Stimulated activated naive CD8-positive, alpha-beta T cell treated with anti-CD3 and anti-CD28 coated beads, Interleukin-15, amount 100 ng/mL, for 72 hours (primary cell): ENCODE measurements around the gene SEC14L6.
"Not testable (repeated sequence)": the region's sequence is repeated elsewhere in the genome, so short reads cannot be mapped to it uniquely, and the experiment has no call there.

Source experiments
- ATAC-seq: fragments of 150-1000 bp; cut with Tn5 transposase; 2 replicates; pipeline ENCODE4 v1.10.0; 2021; ENCODE audit warnings: mild to moderate bottlenecking, moderate library complexity
- DNase-seq, 2 donors: peaks; one replicate each; pipeline ENCODE4 v3.0.0; 2021 to 2022
- H3K27ac Mint-ChIP-seq, 2 donors: one replicate each; pipeline ENCODE4 v1.8.0; 2022; ENCODE audit warnings: mild to moderate bottlenecking in 2 of 2, mixed read lengths in 2 of 2, moderate library complexity in 2 of 2
- H3K27me3 Mint-ChIP-seq: one replicate; pipeline ENCODE4 v1.8.0; 2022; ENCODE audit warnings: mixed read lengths
- H3K4me1 Mint-ChIP-seq: one replicate; pipeline ENCODE4 v1.8.0; 2022; ENCODE audit warnings: mild to moderate bottlenecking, mixed read lengths
- H3K4me3 Mint-ChIP-seq, 2 donors: one replicate each; pipeline ENCODE4 v1.8.0; 2022; ENCODE audit warnings: mild to moderate bottlenecking in 2 of 2, mixed read lengths in 2 of 2, moderate library complexity in 1 of 2
- H3K9me3 Mint-ChIP-seq, 2 donors: one replicate each; pipeline ENCODE4 v1.8.0; 2022; ENCODE audit warnings: mixed read lengths in 2 of 2

Gene SEC14L6

GRCh38 chr22:30556388-30556787, 9.8 kb upstream of the SEC14L6 start:
- Mint-ChIP-seq H3K27ac (no peak overlapping the region), H3K4me3 (no peak overlapping the region), H3K27me3 (no peaks in the 10 kb centered on the region), H3K4me1 (no peaks in the 10 kb centered on the region), H3K9me3 (no peaks in the 10 kb centered on the region)
- DNase-seq (no peak), ATAC-seq (no peak)

- no peak for ATAC-seq
- H3K27ac Mint-ChIP-seq, result no peak overlapping the region
- H3K27me3 Mint-ChIP-seq, result no peaks in the 10 kb centered on the region
- no peak overlapping the region for H3K4me3 Mint-ChIP-seq
- DNase-seq, result no peak
- H3K4me1 Mint-ChIP-seq, result no peaks in the 10 kb centered on the region
- H3K9me3 Mint-ChIP-seq, result no peaks in the 10 kb centered on the region
These were observed 9.0 kb upstream of the SEC14L6 start for GRCh38 chr22:30555282-30556210.

- DNase-seq (no peak), ATAC-seq (no peak)
- Mint-ChIP-seq H3K4me3 (no peak overlapping the region), H3K27ac (no peak overlapping the region), H3K4me1 (no peaks in the 10 kb centered on the region), H3K27me3 (peaks cover under 1% of the 10 kb centered on the region), H3K9me3 (no peaks in the 10 kb centered on the region)
These were observed 7.4 kb upstream of the SEC14L6 start for GRCh38 chr22:30553971-30554370.

GRCh38 chr22:30552719-30553118, 6.2 kb upstream of the SEC14L6 start:
- Mint-ChIP-seq H3K27me3 (peaks cover 7% of the 10 kb centered on the region), H3K4me1 (no peaks in the 10 kb centered on the region), H3K9me3 (no peaks in the 10 kb centered on the region), H3K4me3 (no peak overlapping the region), H3K27ac (peak overlapping the region in 1 of 2 donors; percentile 13)
- no peak for ATAC-seq
- no peak for DNase-seq

- H3K4me3 Mint-ChIP-seq, DNase-seq, H3K27ac Mint-ChIP-seq, H3K9me3 Mint-ChIP-seq, H3K4me1 Mint-ChIP-seq, ATAC-seq: not testable (repeated sequence)
- H3K27me3 Mint-ChIP-seq, result peaks cover 12% of the 10 kb centered on the region
These were observed 5.3 kb upstream of the SEC14L6 start for GRCh38 chr22:30551813-30552212.

GRCh38 chr22:30547188-30547587, 647 bp upstream of the SEC14L6 start:
- Mint-ChIP-seq H3K4me1 (peaks cover 5% of the 10 kb centered on the region), H3K9me3 (no peaks in the 10 kb centered on the region), H3K4me3 (no peak overlapping the region), H3K27ac (no peak overlapping the region), H3K27me3 (peaks cover 47% of the 10 kb centered on the region)
- no peak for ATAC-seq
- DNase-seq, result no peak

GRCh38 chr22:30542811-30543188, 3.7 kb downstream of the SEC14L6 start:
- H3K27me3 Mint-ChIP-seq, result peaks cover 61% of the 10 kb centered on the region
- peak overlapping the region; percentile 37 to 49 for H3K4me3 Mint-ChIP-seq
- DNase-seq (no peak), ATAC-seq (no peak)
- H3K9me3 Mint-ChIP-seq, result no peaks in the 10 kb centered on the region
- H3K4me1 Mint-ChIP-seq, result peaks cover 5% of the 10 kb centered on the region
- H3K27ac Mint-ChIP-seq, result no peak overlapping the region

- ATAC-seq, result no peak
- H3K4me3 Mint-ChIP-seq, result peak overlapping the region in 1 of 2 donors; percentile 49
These were observed 4.4 kb downstream of the SEC14L6 start for GRCh38 chr22:30541961-30542810.

GRCh38 chr22:30541511-30541910, 5.0 kb downstream of the SEC14L6 start:
- not testable (repeated sequence) for H3K9me3 Mint-ChIP-seq, H3K27ac Mint-ChIP-seq, H3K4me1 Mint-ChIP-seq, DNase-seq, H3K4me3 Mint-ChIP-seq, ATAC-seq
- peaks cover 53% of the 10 kb centered on the region for H3K27me3 Mint-ChIP-seq

More at GRCh38 chr22:30541961-30542810, 4.4 kb downstream of the SEC14L6 start:
- H3K27me3 Mint-ChIP-seq, result peaks cover 60% of the 10 kb centered on the region
- H3K27ac Mint-ChIP-seq, result no peak overlapping the region
- no peaks in the 10 kb centered on the region for H3K9me3 Mint-ChIP-seq
- no peak for DNase-seq
- peaks cover 5% of the 10 kb centered on the region for H3K4me1 Mint-ChIP-seq

GRCh38 chr22:30539368-30539767, 7.2 kb downstream of the SEC14L6 start:
- ATAC-seq (no peak), DNase-seq (no peak)
- no peaks in the 10 kb centered on the region for H3K9me3 Mint-ChIP-seq
- H3K4me1 Mint-ChIP-seq, result peaks cover 14% of the 10 kb centered on the region
- H3K27me3 Mint-ChIP-seq, result peaks cover 43% of the 10 kb centered on the region
- no peak overlapping the region for H3K4me3 Mint-ChIP-seq
- no peak overlapping the region for H3K27ac Mint-ChIP-seq

- Mint-ChIP-seq H3K9me3 (no peaks in the 10 kb centered on the region), H3K4me3 (no peak overlapping the region), H3K27me3 (peaks cover 32% of the 10 kb centered on the region), H3K4me1 (peaks cover 14% of the 10 kb centered on the region), H3K27ac (no peak overlapping the region)
- no peak for DNase-seq
- no peak for ATAC-seq
These were observed 8.3 kb downstream of the SEC14L6 start for GRCh38 chr22:30538280-30538679.

GRCh38 chr22:30537083-30537731, 9.3 kb downstream of the SEC14L6 start:
- no peak overlapping the region for H3K4me3 Mint-ChIP-seq
- ATAC-seq, result no peak
- no peak overlapping the region for H3K27ac Mint-ChIP-seq
- no peaks in the 10 kb centered on the region for H3K9me3 Mint-ChIP-seq
- peaks cover 9% of the 10 kb centered on the region for H3K4me1 Mint-ChIP-seq
- DNase-seq, result no peak
- H3K27me3 Mint-ChIP-seq, result peaks cover 21% of the 10 kb centered on the region

GRCh38 chr22:30535182-30535581, 11.4 kb downstream of the SEC14L6 start:
- Mint-ChIP-seq H3K4me1 (peaks cover 9% of the 10 kb centered on the region), H3K27me3 (peaks cover 7% of the 10 kb centered on the region), H3K4me3 (no peak overlapping the region), H3K9me3 (no peaks in the 10 kb centered on the region), H3K27ac (no peak overlapping the region)
- DNase-seq (no peak), ATAC-seq (no peak)

- Mint-ChIP-seq H3K27me3 (no peaks in the 10 kb centered on the region), H3K9me3 (no peaks in the 10 kb centered on the region), H3K4me1 (peaks cover 9% of the 10 kb centered on the region), H3K27ac (no peak overlapping the region), H3K4me3 (no peak overlapping the region)
- DNase-seq, result no peak
- no peak for ATAC-seq
These were observed 14.6 kb downstream of the SEC14L6 start for GRCh38 chr22:30531651-30532608.

- H3K27me3 Mint-ChIP-seq, result no peaks in the 10 kb centered on the region
- no peak for ATAC-seq
- no peaks in the 10 kb centered on the region for H3K4me1 Mint-ChIP-seq
- no peaks in the 10 kb centered on the region for H3K9me3 Mint-ChIP-seq
- no peak overlapping the region for H3K27ac Mint-ChIP-seq
- DNase-seq, result no peak
- H3K4me3 Mint-ChIP-seq, result no peak overlapping the region
These were observed 19.9 kb downstream of the SEC14L6 start for GRCh38 chr22:30526656-30527055.
